HTERT RPE-1 (cell line): ENCODE measurements around the gene VEPH1.

Source experiments
- in situ Hi-C: fragments of 300-500 bp; cut with MboI; formaldehyde crosslinking; loops from 4 replicates; pipeline ENCODE4 v1.14.3; 2020; ENCODE audit warnings: low sequenced_read_pairs

Gene VEPH1

DNA sequence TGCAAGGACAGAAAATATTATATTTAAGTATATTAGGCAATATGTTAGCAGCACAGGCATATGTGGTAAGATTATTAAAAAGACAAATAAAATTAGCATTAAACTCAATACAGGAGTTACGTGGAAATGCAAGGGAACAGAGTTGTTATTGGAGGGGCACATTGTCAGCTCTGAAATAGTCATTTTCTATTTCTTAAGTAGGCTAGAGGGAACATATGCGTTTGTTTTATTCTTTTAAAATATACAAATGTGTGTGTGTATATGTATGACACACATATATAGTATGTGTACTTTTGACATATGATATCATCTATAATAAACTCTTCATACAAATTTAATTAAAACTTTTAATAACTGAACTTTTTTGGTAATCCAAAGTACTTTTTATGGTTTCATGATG is 22.8 kb upstream of the VEPH1 start:
- in situ Hi-C loops, result no loop called here

- in situ Hi-C loops, result no loop called here
Measured at GRCh38 chr3:157523814-157524213, 20.6 kb upstream of the VEPH1 start.

DNA sequence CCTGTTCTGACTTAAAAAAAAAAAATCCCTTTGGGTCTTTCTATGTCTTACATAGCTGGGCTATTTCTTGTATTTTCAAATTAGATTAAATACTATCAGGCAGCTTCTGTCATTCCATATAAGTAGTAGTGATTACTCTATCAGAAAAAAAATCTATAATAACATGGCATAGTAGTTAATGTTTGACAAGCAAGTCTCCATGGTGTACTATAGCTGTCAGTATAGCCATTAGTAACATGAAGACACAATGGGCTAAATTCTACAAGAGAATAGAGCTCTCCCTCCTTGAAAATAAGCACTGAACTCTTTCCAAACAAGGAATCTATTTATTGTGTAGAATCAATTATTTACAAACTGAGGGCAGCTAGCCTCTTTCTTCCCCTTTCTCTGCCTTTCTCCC is 19.4 kb upstream of the VEPH1 start:
- in situ Hi-C loops, result no loop called here

DNA sequence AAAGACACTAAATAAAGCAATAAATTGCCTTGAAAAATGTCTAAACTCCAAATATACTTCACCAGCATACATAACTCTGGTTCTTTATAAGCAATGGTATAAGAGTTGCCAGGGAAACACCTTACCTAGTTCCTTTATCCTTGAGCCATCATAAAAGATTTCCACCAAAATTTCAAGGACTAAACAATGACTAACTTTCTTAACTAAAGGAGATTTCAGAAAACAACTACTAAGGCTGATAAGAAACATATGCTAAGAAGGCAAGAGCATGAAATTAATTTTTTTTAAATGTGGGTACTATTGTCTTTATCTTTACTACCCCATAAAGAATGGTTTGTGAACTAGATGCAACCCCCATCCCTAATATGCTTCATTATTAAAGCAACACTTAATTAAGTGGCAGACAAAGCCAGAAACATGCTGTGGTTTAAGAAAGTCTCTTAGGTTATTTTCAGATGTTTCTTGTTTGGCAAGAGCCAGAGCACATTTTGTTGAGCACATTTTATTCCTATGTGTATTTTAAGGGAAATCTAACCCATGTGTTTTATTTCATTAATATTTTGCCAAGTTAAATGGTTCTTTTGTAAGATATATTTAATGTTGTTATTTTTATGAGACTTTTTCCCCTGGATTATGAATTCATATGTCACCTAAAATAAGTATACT is 17.4 kb upstream of the VEPH1 start:
- in situ Hi-C loops, result no loop called here

DNA sequence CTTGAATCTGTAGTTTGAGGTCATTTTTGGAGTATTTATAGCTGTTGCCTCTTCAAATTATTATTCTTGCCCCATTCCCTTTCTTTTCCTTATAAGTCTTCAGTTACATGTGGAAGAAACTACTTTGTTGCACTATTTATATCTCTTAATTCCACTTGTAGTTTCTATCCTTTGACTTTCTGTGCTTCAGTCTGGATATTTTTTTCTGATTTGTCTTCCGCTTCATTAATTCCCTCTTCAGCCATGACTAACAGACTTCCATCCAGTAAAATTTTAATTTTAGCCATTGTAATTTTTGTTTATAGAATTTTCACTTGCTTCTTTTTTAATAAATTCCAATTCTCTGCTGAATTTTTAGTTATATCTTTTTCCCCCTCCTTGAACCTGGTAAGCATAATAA is 15.7 kb upstream of the VEPH1 start:
- in situ Hi-C loops, result no loop called here

- in situ Hi-C loops, result no loop called here
Measured at GRCh38 chr3:157516928-157517327, 13.7 kb upstream of the VEPH1 start.

DNA sequence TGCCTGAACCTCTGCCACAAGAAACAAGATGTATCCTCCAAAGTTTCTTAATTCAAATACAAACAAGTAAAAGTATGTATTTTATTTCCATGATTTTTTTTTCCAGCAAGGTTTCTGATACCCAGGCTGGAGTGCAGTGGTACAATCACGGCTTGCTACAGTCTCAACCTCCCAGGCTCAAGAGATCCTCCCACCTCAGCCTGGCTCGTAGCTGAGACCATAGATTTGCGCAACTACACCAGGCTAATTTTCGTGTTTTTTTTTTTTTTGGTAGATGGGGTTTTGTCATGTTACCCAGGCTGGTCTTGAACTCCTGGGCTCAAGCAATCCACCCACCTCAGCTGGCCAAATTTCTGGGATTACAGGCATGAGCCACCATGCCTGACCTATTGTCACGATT is 12.2 kb upstream of the VEPH1 start:
- in situ Hi-C loops, result no loop called here

DNA sequence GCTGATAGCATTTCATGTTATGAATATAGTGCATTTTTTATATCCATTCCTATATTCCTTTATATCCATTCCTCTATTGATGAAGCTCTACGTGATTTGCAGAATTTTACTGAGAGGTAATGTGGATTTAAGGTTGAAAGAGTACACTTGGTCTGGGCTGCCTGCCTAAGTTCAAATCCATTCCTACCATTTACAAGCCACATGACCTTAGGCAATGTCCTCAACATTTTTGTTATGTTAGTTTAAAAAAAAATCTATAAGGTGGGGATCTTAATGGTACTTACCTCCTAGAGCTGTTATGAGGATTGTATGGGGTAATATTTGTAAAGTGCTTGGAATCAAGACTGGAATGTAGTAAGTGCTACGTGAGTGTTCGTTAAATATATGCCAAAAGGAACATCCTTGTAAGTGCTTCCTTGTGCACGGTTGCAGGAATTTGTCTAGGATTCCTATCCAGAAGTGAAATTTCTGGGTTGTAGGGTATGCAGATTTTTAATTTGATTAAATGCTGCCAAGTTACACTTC is 11.2 kb upstream of the VEPH1 start:
- in situ Hi-C loops, result no loop called here

DNA sequence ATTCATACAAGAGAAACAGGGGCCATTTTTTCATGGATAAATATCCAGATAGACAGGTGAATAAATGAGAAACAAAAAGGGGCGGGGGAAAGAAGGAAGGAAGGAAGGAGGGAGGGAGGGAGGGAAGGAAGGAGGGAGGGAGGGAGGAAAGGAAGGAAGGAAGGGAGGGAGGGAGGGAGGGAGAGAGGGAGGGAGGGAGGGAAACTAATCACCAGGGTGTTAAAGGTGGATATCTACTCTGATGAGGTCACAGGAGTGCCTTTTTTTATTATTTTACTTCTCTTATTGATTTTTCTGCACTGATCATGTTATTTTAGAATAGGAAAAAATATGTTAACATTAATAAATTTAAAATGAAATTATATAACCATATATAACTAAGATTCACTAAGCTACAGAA is 10.4 kb upstream of the VEPH1 start:
- in situ Hi-C loops, result no loop called here

GRCh38 chr3:157512534-157512933 is 9.3 kb upstream of the VEPH1 start:
- in situ Hi-C loops, result no loop called here

GRCh38 chr3:157508461-157508860 is 5.2 kb upstream of the VEPH1 start:
- in situ Hi-C loops, result no loop called here

DNA sequence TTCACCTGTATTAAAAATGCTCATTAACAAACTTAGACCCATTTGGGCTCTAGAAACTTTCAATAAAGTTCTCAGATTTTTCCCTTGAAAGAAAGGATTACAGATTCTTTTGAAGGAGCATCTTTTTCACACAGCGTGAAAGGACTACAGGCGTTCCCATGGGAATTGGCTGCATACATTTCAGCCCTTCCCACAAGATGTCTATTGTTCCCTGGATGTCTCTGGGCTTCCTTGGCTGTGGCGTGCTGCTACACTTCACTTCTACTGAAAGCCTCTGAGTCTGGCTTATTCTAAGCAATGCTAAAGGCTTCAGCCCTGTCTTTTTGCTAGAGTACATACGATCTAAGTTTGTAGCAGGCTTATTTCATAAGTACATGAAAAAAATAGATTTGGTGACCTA is 1.4 kb downstream of the VEPH1 start:
- in situ Hi-C loops, result no loop called here

DNA sequence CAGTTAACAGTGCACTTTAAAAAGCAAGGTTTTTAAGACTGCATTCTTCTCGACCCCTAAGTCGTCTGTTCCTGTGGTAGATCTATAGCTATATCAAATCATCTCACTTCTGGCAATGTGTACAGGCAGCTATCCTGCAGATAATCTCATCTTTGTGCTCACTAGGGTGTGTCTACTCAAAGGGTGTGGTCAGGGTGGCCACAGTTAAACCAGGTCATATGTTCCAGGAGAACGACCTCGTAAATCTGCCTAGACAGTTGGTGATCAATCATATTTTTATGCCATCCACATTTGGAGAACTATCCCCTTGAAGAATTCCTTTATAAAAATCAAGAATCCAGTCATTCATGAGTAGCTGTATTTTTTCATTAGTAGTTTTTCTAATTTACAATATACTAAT is 3.0 kb downstream of the VEPH1 start:
- in situ Hi-C loops, result no loop called here

DNA sequence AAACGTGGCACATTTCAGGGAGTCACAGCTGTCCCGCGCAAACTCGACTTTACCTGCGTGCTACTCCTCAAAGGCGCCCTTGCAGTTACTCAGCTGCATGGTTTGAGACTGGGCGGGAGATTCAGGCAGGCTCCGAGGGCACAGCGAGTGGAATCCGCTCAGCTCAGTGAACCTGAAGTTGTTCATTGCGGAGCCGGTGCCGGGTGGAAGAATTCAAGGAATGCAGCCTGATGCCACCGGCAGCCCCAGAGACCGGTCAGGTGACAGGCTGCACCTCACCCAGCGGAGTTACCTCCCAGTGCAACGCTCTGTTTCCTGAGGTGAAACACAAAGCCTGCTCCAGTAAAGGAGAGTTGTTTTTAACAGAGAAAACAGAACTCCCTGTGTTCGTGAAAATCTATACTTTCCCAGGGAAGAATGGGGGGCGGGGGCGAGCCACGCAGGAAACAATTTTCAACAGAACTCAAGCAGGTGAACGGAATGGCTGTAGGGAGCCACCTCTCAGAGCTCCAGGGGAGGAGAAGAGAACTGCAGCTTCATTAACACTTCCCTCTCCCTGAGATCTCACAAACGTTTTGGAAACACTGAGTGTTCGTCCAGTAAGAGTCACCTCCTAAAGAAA is 3.8 kb downstream of the VEPH1 start:
- in situ Hi-C loops, result no loop called here

DNA sequence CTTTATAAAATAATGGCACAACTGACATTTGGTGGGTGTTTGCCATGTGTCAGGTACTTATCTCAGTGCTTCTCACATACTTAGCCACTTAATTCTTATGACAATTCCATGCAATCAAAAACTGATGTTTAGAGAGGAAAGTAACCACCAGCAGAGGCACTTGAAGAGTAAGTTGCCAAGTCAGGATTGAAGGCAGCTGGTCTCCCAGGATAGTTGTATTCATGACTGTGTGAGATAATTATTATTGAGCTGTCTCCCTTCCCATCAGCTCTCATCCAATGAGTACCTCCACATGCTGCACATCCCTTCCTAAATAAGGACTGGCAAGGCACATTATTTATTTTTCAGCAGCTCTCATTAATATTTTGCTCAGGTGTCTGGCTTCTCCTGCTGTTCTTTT is 4.8 kb downstream of the VEPH1 start:
- in situ Hi-C loops, result no loop called here

DNA sequence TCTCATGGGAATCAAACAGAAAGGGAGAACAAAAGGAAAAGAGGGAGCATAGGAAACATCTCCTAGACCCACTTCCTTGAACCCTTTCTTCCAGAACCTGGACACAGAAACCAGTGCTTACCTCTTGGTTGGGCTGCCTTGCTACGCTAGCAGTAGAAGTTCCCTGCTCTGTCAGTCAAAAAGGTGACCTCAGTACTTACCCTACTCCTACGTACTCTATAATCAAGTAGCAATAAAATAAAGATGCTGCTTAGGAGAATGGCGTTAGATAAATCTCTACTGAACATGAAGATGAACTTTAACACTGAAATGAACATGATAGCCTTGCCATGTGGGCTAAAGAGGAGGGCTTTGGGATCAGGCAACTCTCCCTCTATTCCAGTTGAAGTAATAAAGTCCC is 7.4 kb downstream of the VEPH1 start:
- in situ Hi-C loops, result no loop called here

DNA sequence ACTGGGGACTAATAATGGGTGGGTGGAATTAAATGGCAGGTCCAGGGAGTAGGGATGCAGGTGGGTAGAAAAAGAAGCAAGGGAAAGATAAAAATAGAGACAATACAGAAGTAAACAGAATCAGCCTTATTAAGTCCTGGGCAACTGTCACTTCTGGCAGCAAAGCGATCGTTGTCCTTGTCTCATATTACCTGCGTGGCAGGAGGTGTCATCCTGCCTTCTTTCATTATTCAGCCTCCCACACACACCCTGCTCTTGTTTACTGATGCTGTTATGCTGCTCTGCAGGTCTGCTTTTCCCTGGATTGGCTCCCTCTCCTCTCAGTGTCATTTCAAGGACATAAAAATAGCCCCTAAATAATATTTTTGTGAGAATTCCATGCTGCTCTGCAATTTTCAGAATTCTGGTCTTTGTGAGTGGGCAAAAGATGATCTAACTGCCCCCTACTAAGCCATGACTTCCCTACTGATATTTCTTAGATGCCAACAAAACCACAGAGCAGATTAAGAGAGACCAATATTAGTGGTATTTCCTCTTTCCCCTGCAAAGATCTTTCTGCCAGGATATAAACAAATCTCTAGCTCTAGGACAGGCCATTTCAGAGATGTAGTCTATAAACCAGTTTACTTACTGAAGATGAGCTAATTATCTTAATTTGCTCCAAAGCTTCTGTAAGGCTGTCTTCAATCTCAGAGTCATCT is 8.5 kb downstream of the VEPH1 start:
- in situ Hi-C loops, result no loop called here

- in situ Hi-C loops, result no loop called here
Measured at GRCh38 chr3:157493627-157494550, 9.3 kb downstream of the VEPH1 start.

DNA sequence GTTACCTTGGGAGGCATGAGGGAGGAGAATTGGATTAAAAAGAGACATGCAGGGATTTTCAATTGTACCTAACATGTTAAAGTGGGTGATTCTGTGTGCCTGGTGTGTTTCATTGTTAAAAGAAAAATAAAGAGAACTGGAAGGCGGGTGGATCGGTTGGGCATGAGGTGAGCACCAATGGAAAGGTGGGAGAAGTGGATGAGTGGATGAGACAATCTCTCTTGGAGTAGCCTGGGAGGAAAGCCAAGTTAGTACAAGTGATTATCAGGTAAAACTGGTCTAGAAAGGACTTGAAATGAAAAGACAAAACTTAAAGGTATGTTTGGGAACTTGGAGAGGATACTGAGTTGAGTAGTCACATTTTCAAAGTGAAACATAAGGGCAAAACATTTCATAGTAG is 12.1 kb downstream of the VEPH1 start:
- in situ Hi-C loops, result no loop called here

GRCh38 chr3:157488144-157488543 is 15.1 kb downstream of the VEPH1 start:
- in situ Hi-C loops, result no loop called here

GRCh38 chr3:157487339-157487738 is 15.9 kb downstream of the VEPH1 start:
- in situ Hi-C loops, result no loop called here
